Daoy (cell line): ENCODE measurements around the gene JMJD4. TPM values are rescaled to one million over a fixed set of nuclear protein-coding genes. Genes with fewer than 3 reads are reported as not detected.
"Not testable (repeated sequence)": the region's sequence is repeated elsewhere in the genome, so short reads cannot be mapped to it uniquely, and the experiment has no call there.

Experiments
- DNase-seq: peaks from one replicate; pipeline ENCODE4 v3.0.0-alpha.2; 2015; ENCODE audit warnings: low read depth
- total RNA-seq: library from RNA; depleted of rRNA; stranded (reverse); fragments of >200 nt; shearing (Covaris generic); gene quantifications from 2 replicates; pipeline ENCODE4 v1.2.3, GENCODE V29; 2014

The JMJD4 gene
- total RNA-seq, 1 experiment from 2014 or later: 22.3 TPM

DNA sequence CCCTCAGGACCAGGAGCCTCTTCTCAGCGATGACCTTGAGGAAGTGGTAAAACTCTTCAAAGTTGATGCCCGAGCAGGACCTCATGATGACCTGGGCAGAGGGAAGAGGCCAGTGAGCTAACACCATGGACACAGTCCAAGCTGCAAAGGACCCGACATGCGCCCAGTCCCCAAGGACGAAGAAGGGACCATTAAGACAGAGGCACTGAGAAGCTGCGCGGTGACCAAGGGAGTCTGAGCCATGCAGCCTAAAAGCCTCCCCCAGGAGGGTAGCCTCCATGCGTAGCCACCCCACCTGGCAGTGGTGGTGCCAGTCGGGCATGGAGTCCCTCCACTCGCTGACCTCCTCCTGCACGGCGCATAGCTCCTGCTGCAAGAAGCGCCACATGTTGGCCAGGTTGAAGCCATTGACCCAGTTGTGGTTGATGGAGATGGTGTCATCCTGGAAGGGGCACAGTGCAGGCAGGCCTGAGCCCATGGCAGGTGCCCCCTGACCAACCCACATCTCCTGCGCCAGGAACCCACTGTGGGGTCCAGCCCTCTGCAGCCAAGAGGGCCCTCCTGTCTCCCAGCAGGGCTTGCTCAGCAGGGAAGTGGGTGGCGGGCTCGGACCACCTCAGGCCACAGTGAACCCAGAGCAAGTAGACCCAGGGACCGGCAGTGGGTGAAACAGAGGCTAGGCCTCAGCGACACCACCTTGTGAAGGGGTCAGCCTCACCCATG lies 2.4 kb downstream of the JMJD4 start:
- DNase-seq: no peak

DNA sequence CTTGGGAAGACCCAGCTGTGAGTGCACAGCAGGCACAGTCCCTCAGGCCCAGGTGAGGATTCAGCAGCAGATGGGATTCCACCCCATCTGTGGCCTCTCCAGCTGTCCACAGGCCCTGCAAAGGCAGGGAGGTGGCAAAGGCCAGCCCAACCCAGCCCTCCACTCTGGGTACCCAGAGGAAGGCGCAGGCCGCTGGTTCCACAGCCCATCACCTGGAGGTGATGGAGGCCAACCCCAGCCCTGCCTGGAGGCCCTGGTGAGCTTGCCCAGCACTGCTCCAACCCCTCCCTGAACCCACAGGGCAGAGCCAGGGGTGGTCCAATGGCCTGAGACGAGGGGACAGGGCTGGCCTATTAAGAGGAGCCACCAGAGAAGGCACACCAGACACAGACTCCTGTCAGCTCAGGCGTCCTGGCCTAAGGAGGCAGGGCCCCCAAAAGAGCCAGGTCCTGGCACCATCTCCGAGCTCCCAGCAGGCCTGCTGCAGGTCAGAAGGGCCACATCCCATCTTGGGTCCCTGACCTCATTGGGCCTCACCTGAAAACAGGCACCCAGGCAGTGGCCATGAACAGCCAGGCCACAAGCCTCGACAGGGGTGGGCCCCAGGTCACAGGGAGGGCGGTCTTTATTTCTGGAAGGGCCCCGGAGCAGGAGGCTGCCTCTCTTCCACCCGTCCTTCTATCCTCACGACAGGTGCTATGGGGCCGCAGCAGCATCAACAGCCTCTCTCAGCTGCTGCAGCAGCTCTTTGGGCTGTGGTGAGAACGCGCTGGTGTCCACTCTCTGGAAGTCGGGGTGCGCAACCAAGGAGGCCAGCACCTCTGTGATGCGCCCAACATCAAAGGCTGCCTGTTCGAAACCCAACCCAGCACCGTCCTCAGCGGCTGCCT lies 3.2 kb downstream of the JMJD4 start:
- no peak for DNase-seq

DNA sequence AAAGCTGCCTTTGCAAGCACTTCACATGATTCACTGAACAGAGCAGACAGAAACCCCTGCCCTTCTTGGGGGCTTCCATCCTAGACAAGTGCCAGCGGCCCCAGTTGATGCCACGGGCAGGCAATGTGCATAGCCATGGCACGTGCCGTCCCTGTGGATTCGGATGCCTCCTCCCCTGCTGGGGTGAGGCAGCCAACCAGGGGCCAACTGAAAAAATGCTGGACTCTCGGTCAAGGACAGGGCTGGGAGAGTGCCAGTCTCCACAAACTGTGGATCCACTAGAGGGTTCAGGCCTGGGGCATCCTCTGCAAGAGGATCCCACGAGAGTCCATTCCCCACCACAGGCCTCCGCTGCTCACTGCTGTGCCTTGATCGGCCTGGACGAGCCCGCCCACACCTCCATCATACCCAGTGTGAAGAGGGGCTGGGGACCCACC lies 3.8 kb downstream of the JMJD4 start:
- DNase-seq: no peak

DNA sequence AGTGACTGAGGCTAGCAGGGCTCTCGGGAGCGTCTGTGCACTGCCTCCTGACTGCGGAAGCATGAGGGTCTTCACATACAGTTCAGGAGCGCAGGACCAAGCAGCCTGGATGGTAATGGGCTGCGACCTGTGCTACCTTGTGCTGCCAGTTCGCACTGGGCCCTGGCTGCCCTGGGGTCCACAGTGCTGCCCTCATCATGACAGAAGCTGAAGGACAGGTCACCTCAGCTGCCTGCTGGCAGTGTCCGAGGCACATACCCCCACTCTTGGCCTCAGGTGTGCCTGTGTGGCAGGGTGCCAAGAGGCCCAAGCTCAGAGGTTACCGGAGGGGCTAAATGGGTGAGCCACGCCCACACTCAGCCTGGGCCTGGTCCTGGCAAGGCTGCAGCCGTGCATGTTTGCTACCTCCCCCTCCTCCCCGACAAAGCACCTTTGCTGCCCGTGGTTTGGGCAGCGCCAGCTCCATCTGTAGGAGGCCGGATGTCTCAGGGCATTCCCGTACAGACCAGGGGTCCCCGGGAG lies 4.4 kb downstream of the JMJD4 start:
- DNase-seq: no peak

DNA sequence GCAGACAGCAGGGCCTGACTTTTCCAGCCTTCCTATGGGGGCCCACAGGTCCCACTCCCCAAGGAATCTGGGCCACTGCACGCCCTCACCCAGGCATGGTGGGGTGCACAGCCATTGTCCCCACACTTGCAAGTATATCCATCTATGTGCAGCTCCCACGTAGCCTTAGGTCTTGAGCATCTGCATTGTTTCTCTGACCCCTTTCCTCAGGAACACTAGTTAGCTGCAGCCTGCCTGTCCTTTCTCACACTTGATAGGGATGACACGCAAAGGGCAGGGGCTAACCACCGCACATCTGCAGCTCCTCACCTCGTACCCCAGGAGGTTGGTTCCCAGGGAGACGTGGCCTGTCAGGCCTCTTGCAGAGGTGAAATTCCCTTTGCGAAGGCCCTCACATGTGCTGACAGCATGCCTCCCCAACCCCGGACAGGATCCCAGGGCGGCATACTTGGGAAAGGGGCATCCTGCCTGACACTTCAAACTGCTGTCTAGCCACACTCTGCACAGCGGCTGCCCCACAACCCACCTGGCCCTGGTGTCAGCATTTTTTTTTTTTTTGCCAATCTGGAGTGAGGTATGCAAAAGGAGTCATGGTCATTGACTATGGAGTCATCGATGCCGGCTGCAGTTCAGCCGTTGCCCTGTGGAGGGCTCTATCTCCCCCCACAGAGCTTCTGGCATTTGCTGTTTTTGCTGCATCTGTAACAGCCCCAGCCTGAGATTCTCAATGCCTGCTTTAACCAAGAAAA lies 5.0 kb downstream of the JMJD4 start:
- peak; percentile 58 for DNase-seq

DNA sequence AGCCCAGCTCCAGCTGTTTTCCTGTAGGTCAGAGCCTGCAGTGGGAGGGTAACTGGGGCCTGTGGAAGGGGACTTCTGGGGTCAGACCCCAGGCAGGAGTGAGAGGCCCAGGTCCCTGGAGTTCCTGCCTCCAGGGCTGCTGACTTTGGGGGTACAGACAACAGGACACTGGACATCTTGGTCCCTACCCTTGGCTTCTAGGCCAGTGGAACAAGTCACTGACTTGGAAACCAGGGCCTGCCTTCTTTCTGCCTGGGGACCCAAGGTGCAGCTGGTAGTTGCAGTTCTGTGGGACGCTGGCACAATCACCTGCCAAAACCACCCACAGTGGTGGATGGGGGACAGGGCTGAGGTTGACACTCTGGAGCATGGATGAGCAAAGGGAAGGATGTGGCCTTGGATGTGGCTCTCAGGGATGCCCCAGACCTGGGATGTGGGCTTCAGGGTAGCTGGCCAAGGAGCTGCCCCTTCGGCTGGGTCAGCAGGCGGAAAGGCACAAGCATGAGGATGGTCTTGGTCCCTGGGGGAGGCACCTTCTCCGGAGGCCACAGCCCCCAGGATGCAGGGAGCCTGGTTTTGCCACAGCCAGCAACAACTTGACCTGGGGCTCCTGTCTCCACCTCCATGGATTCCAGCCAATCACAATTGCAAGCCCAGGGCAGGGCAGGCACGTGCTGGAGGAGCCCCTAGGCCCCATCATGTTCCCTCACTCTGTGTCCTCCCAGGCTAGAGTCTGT lies 5.8 kb downstream of the JMJD4 start:
- DNase-seq: no peak

DNA sequence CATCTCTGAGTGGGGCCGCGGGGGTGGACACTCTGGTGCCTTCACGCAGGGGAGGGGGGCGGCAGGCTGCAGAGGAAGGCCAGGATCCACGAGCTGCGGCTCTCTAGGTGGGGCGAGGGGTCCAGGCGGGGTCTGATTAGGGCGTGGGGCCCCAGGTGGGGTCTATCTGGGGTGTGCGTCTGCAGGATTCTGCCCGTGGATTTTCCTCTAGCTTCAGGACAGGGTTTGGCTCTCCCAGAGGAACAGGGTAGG lies 6.3 kb downstream of the JMJD4 start:
- DNase-seq: no peak

DNA sequence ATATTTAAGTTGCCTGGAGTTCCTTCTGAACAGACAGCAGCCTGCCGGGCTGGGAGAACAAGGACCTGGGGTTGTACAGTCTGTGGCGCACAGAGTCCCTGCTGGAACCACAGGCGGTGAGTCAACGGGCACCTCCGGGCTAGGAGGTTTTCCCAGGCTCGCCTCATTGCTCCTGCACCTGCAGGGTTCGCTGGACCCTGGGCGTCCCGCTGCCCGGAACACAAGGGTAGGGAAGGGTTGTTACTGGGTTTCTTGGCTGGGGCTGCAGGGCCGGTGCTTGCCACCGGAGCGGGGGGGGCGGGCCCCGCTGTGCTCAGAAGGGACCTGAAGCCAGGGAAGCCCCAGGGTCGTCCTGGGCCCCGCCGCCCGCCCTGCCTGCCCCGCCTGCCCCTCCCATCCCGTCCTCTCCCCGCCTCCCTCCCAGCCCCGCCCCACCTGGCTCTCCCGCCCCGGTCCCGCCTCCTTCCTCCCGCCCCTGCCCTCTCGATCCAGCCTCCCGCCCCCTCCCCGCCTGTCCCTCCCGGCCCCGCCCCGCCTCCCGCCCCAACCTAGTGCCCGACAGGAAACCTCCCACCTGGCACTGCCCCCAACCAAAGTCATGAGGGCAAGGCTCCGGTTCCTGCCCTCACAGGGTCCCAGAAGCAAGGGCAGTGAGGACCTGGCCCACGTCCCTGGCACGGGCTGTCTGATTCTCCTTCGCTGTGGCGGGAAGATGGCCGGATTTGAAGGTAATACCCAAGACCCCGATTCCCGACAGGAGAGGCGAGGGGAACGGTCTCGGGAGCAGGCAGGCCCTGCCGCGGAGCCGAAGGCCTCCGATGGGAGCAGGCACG lies 6.8 kb downstream of the JMJD4 start:
- peak; percentile 84 for DNase-seq

DNA sequence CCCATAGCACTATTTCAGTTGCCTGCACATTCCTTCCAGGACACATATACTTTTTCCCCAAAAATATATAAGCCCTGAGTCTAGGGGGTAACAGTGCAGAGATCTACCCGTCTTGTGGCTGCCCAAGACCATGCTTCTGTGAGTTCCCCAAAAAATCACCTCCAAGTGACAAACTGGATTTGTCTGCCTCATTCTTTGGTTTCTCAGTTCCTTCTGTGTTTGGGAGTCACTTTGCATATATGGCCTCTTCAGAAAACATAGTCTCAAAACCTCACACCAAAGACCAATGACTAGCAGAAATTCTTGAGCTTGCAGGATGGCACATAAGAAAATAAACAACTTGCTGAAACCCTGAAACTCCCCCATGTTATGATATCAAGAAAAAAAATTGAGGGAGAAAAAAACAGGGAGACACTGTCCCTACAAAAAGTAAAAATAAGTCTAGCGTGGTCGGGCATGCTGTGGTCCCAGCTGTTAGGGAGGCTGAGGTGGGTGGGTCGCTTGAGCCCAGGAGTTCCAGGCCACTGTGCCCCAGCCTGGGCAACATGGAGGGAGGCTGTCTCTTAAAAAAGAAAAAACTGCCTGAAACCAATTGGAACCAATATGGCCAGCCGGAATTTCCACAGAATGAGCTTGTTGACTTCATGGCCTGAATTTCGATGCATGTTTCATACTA lies 8.0 kb downstream of the JMJD4 start:
- DNase-seq: no peak

DNA sequence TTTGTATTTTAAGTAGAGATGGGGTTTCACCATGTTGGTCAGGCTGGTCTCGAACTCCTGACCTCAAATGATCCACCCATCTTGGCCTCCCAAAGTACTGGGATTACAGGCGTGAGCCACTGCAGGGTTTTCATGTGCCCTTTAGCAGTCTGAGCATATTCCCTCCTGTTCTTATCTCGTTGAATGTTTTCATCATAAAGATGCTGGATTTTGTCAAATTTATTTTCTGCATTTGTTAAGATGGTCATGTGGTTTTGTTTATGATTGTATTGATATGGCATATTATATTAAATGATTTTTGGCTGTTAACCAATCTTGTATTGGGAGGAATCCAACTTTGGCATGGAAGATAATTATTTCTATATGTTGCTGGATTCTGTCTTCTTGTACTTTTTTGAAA lies 8.8 kb downstream of the JMJD4 start:
- DNase-seq: no peak

DNA sequence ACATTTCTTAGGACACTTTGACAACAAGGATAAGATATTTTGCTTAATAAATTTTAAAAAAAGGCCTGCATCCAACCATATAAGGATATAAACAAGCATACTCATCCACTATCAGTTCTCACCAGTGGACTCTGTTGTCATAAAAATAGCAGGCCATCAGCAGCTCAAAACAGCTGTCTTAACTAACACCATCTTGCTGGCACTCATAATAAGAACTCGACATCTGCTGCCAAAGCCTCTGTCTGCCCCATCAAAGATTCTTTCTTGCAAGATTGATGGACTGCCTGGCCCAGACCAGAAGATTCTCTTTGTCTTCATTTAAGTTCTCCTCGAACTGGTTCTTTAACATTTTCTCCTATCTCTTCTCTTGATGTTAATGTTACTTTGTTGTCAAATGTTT lies 10.1 kb downstream of the JMJD4 start:
- DNase-seq: no peak

DNA sequence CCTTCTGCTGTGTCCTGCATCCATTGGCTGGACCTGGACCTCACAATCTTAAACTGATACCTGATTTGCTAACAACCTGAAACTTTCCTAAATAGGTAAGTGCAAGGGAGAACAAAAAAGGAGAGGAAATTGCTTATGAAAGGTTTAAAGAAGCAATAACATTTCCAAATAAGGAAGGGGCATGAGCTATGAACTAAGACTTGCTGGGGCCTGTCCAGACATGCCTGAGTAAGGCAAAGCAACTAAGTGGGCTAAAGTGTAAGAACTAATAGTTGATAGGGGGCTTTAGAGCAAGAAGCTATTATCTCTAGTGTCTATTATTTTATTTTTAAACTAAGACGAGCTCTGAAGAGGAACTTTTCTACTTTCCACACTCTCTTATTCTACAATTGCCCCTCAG lies 11.6 kb downstream of the JMJD4 start:
- DNase-seq: no peak

DNA sequence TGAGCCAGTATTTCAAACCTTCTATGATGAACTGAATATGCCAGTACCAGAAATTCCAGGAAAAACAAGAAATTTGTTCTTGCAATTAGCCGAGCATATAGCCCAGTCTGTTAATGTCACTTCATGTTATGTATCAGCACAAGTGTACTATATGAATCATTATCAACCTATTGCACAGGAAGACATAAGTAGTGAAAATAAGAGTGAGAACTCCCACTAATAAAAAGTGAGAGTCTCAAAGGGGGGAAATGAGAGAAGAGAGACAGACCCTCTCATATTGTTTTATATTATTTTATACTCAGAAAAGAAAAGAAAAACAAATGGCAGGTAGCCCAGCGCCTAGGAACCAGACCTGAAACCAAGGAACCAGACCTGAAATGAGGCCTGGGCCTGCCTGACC lies 16.2 kb downstream of the JMJD4 start:
- no peak for DNase-seq

DNA sequence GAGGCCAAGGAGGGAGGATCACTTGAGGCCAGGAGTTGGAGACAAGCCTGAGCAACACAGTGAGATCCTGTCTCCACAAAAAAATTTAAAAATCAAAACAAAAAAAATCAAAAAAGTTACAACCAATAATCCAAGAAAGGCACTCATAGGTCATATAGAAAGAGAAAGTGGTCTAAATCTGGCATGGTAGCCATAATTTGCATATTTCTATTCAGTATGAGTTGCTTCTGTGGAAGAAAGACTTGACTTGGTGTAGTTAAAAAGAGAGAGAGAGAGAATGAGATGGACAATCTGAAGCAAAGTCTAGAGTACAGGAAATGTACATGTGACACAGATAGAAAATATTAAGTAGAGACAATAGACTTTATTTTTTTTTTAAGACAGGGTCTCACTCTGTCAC lies 22.5 kb downstream of the JMJD4 start:
- no peak for DNase-seq

DNA sequence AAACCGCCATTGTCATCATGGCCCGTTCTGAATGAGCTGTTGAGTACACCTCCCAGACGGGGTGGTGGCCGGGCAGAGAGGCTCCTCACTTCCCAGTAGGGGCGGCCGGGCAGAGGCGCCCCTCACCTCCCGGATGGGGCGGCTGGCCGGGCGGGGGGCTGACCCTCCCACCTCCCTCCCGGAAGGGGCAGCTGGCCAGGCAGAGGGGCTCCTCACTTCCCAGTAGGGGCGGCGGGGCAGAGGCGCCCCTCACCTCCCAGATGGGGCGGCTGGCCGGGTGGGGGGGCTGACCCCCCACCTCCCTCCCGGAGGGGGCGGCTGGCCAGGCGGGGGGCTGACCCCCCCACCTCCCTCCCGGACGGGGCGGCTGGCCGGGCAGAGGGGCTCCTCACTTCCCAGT lies 24.6 kb downstream of the JMJD4 start:
- DNase-seq: not testable (repeated sequence)

DNA sequence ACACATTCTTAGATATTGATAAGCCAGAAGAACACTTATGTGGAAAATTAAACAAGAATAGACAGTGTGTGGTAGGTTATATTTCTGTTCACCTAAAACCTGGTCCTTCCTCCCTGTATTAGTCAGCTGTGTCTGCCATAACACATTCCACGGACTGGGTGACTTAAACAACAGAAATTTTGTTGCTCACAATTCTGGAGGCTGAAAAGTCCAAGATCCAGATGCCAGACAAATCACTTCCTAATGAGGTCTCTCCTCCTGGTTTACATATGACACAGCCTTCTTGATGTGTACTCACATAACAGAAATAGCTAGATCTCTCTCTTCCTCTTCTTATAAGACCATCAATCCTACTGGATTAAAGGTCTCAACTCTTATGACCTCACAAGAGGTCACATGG lies 25.7 kb downstream of the JMJD4 start:
- no peak for DNase-seq

DNA sequence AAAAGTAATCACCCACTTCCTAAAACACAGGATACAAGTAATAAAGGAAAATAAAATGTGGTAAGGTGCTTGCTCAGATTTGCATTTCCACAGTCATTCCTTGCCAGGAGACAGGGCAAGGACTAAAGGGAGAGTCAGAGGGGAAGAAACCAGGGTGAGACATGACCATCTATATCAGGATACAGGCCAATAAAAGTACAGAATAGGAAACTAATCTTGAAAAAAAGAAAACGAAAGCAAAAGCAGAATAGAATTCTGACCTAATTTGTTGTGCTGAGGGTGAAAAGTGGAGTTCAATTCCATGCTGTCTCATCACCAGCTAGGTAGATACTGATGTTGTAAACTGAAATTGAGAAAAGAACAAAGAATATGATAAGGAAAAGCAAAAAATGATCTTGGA lies 27.3 kb downstream of the JMJD4 start:
- DNase-seq: no peak

DNA sequence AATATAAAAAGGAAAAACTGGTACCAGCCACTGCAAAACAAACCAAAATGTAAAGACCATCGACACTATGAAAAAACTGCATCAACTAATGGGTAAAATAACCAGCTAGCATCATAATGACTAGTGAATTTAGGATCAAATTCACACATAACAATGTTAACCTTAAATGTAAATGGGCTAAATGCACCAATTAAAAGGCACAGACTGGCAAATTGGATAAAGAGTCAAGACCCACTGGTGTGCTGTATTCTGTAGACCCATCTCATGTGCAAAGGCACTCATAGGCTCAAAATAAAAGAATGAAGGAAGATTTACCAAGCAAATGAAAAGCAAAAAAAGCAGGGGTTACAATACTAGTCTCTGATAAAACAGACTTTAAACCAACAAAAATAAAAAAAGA lies 33.5 kb downstream of the JMJD4 start:
- DNase-seq: not testable (repeated sequence)

DNA sequence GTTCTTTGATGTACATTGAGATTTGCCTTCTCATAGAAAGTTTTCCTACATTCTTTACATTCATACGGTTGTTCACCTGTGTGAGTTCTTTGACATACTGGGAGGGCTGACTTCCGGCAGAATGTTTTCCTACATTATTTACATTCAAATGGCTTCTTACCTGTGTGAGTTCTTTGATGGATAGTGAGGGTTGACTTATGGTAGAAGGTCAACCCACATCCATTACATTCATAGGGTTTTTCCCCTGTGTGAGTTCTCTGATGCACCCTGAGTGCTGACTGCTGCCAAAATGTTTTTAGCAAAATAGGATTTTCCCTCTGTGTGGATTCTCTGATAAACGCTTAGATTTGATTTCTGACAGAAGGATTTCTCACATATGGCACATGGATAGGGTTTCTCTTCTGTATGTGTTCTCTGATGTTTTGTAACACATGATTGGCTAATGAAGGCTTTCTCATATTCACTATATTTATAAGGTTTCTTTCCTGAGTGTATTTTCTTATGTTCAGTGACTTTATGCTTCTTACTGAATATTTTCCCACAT lies 37.7 kb downstream of the JMJD4 start:
- DNase-seq: no peak

DNA sequence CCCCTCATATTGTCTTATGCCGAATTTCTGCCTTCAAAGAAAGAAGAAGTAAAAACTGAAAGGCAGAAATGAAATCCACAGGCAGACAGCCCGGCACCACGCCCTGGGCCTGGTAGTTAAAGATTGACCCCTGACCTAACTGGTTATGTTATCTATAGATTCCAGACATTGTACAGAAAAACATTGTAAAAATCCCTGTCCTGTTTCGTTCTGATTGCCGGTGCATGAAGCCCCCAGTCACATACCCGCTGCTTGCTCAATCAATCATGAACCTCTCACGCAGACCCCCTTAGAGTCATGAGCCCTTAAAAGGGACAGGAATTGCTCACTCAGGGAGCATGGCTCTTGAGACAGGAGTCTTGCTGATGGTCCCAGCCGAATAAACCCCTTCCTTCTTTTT lies 49.3 kb downstream of the JMJD4 start:
- DNase-seq: no peak
